ENCODE results near the gene FRMD8. TPM values are rescaled to one million over a fixed set of nuclear protein-coding genes. Genes with fewer than 3 reads are reported as not detected.

FRMD8 gene
- total and polyA plus RNA-seq, 2 donors (not counting 1 experiment from before 2014, with no cell fraction given), result 14.9 to 15.3 TPM

- Histone ChIP-seq H2AFZ (ENCODE audit: low read length) (no peak overlapping the region), H4K20me1 (ENCODE audit: control insufficient read depth, extremely low read depth, insufficient read depth, low read length) (peaks cover 13% of the 10 kb centered on the region), H3K79me2 (ENCODE audit: control insufficient read depth, insufficient read depth, low read length) (peaks cover 93% of the 10 kb centered on the region), H3K27ac (ENCODE audit: insufficient read depth, low read length) (peak overlapping the region; percentile 1), H3K36me3 (ENCODE audit: control insufficient read depth, insufficient read depth, low read length) (peaks cover 38% of the 10 kb centered on the region), H3K4me2 (ENCODE audit: extremely low read depth, insufficient read depth, low read length) (peak overlapping the region; percentile 61), H3K9me3 (ENCODE audit: control insufficient read depth, insufficient read depth, low read depth, low read length) (no peaks in the 10 kb centered on the region), H3K4me3 (replicated peaks in 1 of 4; ENCODE audit: control extremely low read depth in 1 of 4, insufficient read depth in 1 of 4, low read depth in 3 of 4, low read length in 4 of 4) (peak overlapping the region in 1 of 4 experiments; percentile 35), H3K27me3 (ENCODE audit: control insufficient read depth, insufficient read depth, low read length) (no peaks in the 10 kb centered on the region), H3K9ac (ENCODE audit: insufficient read depth, low read length) (no peak overlapping the region), H3K4me1 (ENCODE audit: control insufficient read depth, extremely low read depth, insufficient read depth, low read length) (peaks cover 11% of the 10 kb centered on the region)
- TF ChIP-seq EZH2 (IDR thresholded peaks at IDR 0.05; ENCODE audit: low read length, missing control alignments), result no peak
- no peak for TF ChIP-seq CTCF (conservative IDR thresholded peaks at IDR 0.05 in 1 of 2, IDR thresholded peaks at IDR 0.05 in 1 of 2; ENCODE audit: low read depth in 1 of 2, low read length in 2 of 2)
- DNase-seq (ENCODE audit: low read depth in 2 of 2), result peak in 1 of 2 donors; percentile 53
Measured at GRCh38 chr11:65437436-65438227, 51.2 kb downstream of the FRMD8 start.

- Histone ChIP-seq H3K9me3 (ENCODE audit: control insufficient read depth, insufficient read depth, low read depth, low read length) (no peaks in the 10 kb centered on the region), H2AFZ (ENCODE audit: low read length) (no peak overlapping the region), H3K27me3 (ENCODE audit: control insufficient read depth, insufficient read depth, low read length) (no peaks in the 10 kb centered on the region), H3K9ac (ENCODE audit: insufficient read depth, low read length) (no peak overlapping the region), H3K79me2 (ENCODE audit: control insufficient read depth, insufficient read depth, low read length) (peaks cover 93% of the 10 kb centered on the region), H3K4me3 (replicated peaks in 1 of 4; ENCODE audit: control extremely low read depth in 1 of 4, insufficient read depth in 1 of 4, low read depth in 3 of 4, low read length in 4 of 4) (peak overlapping the region in 1 of 4 experiments; percentile 35), H3K27ac (ENCODE audit: insufficient read depth, low read length) (peak overlapping the region; percentile 1), H3K36me3 (ENCODE audit: control insufficient read depth, insufficient read depth, low read length) (peaks cover 41% of the 10 kb centered on the region), H3K4me1 (ENCODE audit: control insufficient read depth, extremely low read depth, insufficient read depth, low read length) (peaks cover 13% of the 10 kb centered on the region), H4K20me1 (ENCODE audit: control insufficient read depth, extremely low read depth, insufficient read depth, low read length) (peaks cover 14% of the 10 kb centered on the region), H3K4me2 (ENCODE audit: extremely low read depth, insufficient read depth, low read length) (peak overlapping the region; percentile 4)
- TF ChIP-seq EZH2 (IDR thresholded peaks at IDR 0.05; ENCODE audit: low read length, missing control alignments) (no peak), CTCF (conservative IDR thresholded peaks at IDR 0.05 in 1 of 2, IDR thresholded peaks at IDR 0.05 in 1 of 2; ENCODE audit: low read depth in 1 of 2, low read length in 2 of 2) (no peak)
- DNase-seq (ENCODE audit: low read depth in 2 of 2), result peak; percentile 20 to 48
Measured at GRCh38 chr11:65438257-65439151, 52.1 kb downstream of the FRMD8 start.

All from fibroblast of lung (primary cell).